ENCODE data around the gene HOXA13.

HOXA13 gene

GRCh38 chr7:27153526-27153925 is 46.4 kb downstream of the HOXA13 start:
- Histone ChIP-seq H3K27ac (ENCODE audit: insufficient read depth in 1 of 2, low read depth in 1 of 2, low read length in 2 of 2, poor library complexity in 1 of 2, severe bottlenecking in 2 of 2) (peak overlapping the region; percentile 75 to 96), H3K4me3 (ENCODE audit: control insufficient read depth in 1 of 7, extremely low read depth in 1 of 7, insufficient read depth in 4 of 7, low read depth in 2 of 7, low read length in 6 of 7) (peak overlapping the region in 6 of 7 experiments; percentile 13 to 100 (median 92)), H3K36me3 (ENCODE audit: control insufficient read depth in 4 of 4, insufficient read depth in 4 of 4, low read length in 3 of 4) (peaks cover 0 to 32% (median 0%) of the 10 kb centered on the region in 4 experiments), H3K27me3 (replicated peaks in 2 of 5; ENCODE audit: control insufficient read depth in 4 of 5, insufficient read depth in 5 of 5, low read length in 4 of 5) (no peaks in the 10 kb centered on the region), H3K4me1 (ENCODE audit: control extremely low read depth in 1 of 4, control insufficient read depth in 4 of 4, insufficient read depth in 4 of 4, low read length in 3 of 4) (peaks cover 5 to 83% (median 76%) of the 10 kb centered on the region in 4 experiments), H3K9me3 (ENCODE audit: control extremely low read depth in 1 of 5, control insufficient read depth in 4 of 5, insufficient read depth in 2 of 5, low read depth in 1 of 5, low read length in 4 of 5) (no peaks in the 10 kb centered on the region)
- POLR2A ChIA-PET: interaction anchor here (0.9 to 1.6 kb wide), 2 partner anchors 13 to 16 kb away, joined by 3 to 5 read pairs; no protein-coding TSS in a partner anchor
- CTCF ChIA-PET: interaction anchor here (1.0 to 4.1 kb wide), 11 partner anchors 9 to 779 kb away, joined by 3 to 24 read pairs (median 4); partner anchors contain the start of gene HOXA9
- DNase-seq: peak in 1 of 3 donors; percentile 0
- WGBS (ENCODE audit: insufficient coverage): no CpG with 5 or more reads among the region's 3 CpGs

GRCh38 chr7:27152816-27153442 is 47.0 kb downstream of the HOXA13 start:
- Histone ChIP-seq H3K4me1 (ENCODE audit: control extremely low read depth in 1 of 4, control insufficient read depth in 4 of 4, insufficient read depth in 4 of 4, low read length in 3 of 4) (peaks cover 5 to 83% (median 76%) of the 10 kb centered on the region in 4 experiments), H3K27me3 (replicated peaks in 2 of 5; ENCODE audit: control insufficient read depth in 4 of 5, insufficient read depth in 5 of 5, low read length in 4 of 5) (no peaks in the 10 kb centered on the region), H3K27ac (ENCODE audit: insufficient read depth in 1 of 2, low read depth in 1 of 2, low read length in 2 of 2, poor library complexity in 1 of 2, severe bottlenecking in 2 of 2) (peak overlapping the region; percentile 75 to 96), H3K36me3 (ENCODE audit: control insufficient read depth in 4 of 4, insufficient read depth in 4 of 4, low read length in 3 of 4) (peaks cover 0 to 34% (median 0%) of the 10 kb centered on the region in 4 experiments), H3K4me3 (ENCODE audit: control insufficient read depth in 1 of 7, extremely low read depth in 1 of 7, insufficient read depth in 4 of 7, low read depth in 2 of 7, low read length in 6 of 7) (peak overlapping the region; percentile 76 to 100 (median 91)), H3K9me3 (ENCODE audit: control extremely low read depth in 1 of 5, control insufficient read depth in 4 of 5, insufficient read depth in 2 of 5, low read depth in 1 of 5, low read length in 4 of 5) (no peaks in the 10 kb centered on the region)
- ChIA-PET POLR2A (interaction anchor here (0.8 to 3.4 kb wide), 6 partner anchors 9 to 784 kb away, joined by 3 to 15 read pairs (median 3); no protein-coding TSS in a partner anchor), CTCF (interaction anchor here (0.8 to 4.1 kb wide), 16 partner anchors 9 to 1275 kb away, joined by 3 to 24 read pairs (median 4); partner anchors contain the start of gene HOXA9)
- peak in 1 of 3 donors; percentile 16 for DNase-seq
- whole genome bisulfite sequencing (ENCODE audit: insufficient coverage): 4% methylated on average over 7 of the region's 22 CpGs

DNA sequence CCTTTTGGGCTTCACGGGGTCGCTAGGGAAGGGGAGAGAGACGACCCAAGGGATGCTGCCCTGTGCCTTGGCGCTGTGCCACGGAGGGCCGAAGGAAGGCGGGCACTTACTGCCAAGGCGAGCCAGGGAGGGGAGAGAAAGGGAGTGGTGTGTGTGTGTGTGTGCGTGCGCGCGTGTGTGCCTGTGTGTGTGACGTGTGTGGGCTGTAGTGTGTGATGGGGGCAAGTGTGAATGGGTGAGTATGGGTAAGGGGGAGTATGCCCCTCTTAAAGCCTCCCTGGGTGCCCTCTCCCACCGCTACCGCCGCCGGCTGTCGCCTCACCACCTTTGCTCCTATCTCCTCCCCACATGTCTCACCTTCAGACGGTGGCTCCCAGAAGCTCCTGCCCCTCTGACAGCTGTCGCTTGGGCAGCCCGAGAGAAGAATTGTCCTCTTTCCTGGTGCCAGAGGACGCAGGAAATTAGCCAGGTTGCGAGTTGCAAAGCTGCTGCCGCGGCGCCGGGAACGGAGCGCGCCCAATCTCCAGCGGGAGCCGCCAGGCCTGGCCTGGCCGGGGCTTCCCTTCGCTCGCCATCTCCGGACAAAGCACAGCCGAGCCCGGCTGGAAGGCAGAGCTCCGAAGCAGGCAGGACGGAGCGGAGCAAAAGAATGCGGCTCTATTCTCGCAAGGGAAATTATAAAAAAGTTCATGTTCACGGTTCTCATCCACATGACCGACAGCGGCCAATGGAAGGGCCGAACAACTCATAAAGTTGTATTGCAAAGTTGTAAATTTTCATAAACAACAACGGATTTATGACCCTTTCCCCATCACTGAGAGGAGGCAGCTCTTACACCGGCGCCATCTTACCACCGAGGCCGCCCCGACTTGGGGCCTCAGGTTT is 47.7 kb downstream of the HOXA13 start, which contains the start of gene HOXA3:
Gene HOXA3, minus strand, starts transcription at position 653 of the 885 bp plus-strand sequence. CDS start 41,943 bp downstream, outside the sequence.
- POLR2A ChIA-PET: interaction anchor here (0.8 to 3.4 kb wide), 8 partner anchors 10 to 952 kb away, joined by 3 to 15 read pairs (median 3); partner anchors contain the start of gene HNRNPA2B1
- peak within 1 kb of the TSS; percentile 76 to 100 (median 91) for H3K4me3 ChIP-seq (ENCODE audit: control insufficient read depth in 1 of 7, extremely low read depth in 1 of 7, insufficient read depth in 4 of 7, low read depth in 2 of 7, low read length in 6 of 7)
- WGBS (ENCODE audit: insufficient coverage): under 1% methylated on average over 41 of the region's 53 CpGs
- H3K9me3 ChIP-seq (ENCODE audit: control extremely low read depth in 1 of 5, control insufficient read depth in 4 of 5, insufficient read depth in 2 of 5, low read depth in 1 of 5, low read length in 4 of 5): no peaks in the 10 kb centered on the region
- peaks cover 5 to 83% (median 75%) of the 10 kb centered on the region in 4 experiments for H3K4me1 ChIP-seq (ENCODE audit: control extremely low read depth in 1 of 4, control insufficient read depth in 4 of 4, insufficient read depth in 4 of 4, low read length in 3 of 4)
- H3K27ac ChIP-seq (ENCODE audit: insufficient read depth in 1 of 2, low read depth in 1 of 2, low read length in 2 of 2, poor library complexity in 1 of 2, severe bottlenecking in 2 of 2): peak within 1 kb of the TSS; percentile 75 to 96
- peaks cover 0 to 39% (median under 1%) of the 10 kb centered on the region in 4 experiments for H3K36me3 ChIP-seq (ENCODE audit: control insufficient read depth in 4 of 4, insufficient read depth in 4 of 4, low read length in 3 of 4)
- no peaks in the 10 kb centered on the region for H3K27me3 ChIP-seq (replicated peaks in 2 of 5; ENCODE audit: control insufficient read depth in 4 of 5, insufficient read depth in 5 of 5, low read length in 4 of 5)
- CTCF ChIA-PET: interaction anchor here (0.8 to 9.1 kb wide), 20 partner anchors 7 to 1275 kb away, joined by 3 to 87 read pairs (median 4); partner anchors contain the start of gene HOXA9
- DNase-seq: peak; percentile 88 to 96 (median 94)

- ChIA-PET POLR2A (interaction anchor here (1.1 to 3.4 kb wide), 5 partner anchors 11 to 951 kb away, joined by 3 to 15 read pairs (median 4); partner anchors contain the start of gene HNRNPA2B1), CTCF (interaction anchor here (0.7 to 9.1 kb wide), 20 partner anchors 8 to 786 kb away, joined by 3 to 87 read pairs (median 6); partner anchors contain the start of genes HOXA4 and HOXA9)
- 0% methylated on average over 22 of the region's 27 CpGs for WGBS (ENCODE audit: insufficient coverage)
- H3K9me3 ChIP-seq (ENCODE audit: control extremely low read depth in 1 of 5, control insufficient read depth in 4 of 5, insufficient read depth in 2 of 5, low read depth in 1 of 5, low read length in 4 of 5): peaks cover 0 to 2% (median 0%) of the 10 kb centered on the region in 5 experiments
- H3K27ac ChIP-seq (ENCODE audit: insufficient read depth in 1 of 2, low read depth in 1 of 2, low read length in 2 of 2, poor library complexity in 1 of 2, severe bottlenecking in 2 of 2): peak overlapping the region; percentile 75 to 96
- H3K36me3 ChIP-seq (ENCODE audit: control insufficient read depth in 4 of 4, insufficient read depth in 4 of 4, low read length in 3 of 4): peaks cover 0 to 46% (median 4%) of the 10 kb centered on the region in 4 experiments
- peak overlapping the region; percentile 76 to 100 (median 91) for H3K4me3 ChIP-seq (ENCODE audit: control insufficient read depth in 1 of 7, extremely low read depth in 1 of 7, insufficient read depth in 4 of 7, low read depth in 2 of 7, low read length in 6 of 7)
- peaks cover 5 to 86% (median 78%) of the 10 kb centered on the region in 4 experiments for H3K4me1 ChIP-seq (ENCODE audit: control extremely low read depth in 1 of 4, control insufficient read depth in 4 of 4, insufficient read depth in 4 of 4, low read length in 3 of 4)
- no peaks in the 10 kb centered on the region for H3K27me3 ChIP-seq (replicated peaks in 2 of 5; ENCODE audit: control insufficient read depth in 4 of 5, insufficient read depth in 5 of 5, low read length in 4 of 5)
- peak in 2 of 3 donors; percentile 65 to 80 for DNase-seq
These were observed 48.5 kb downstream of the HOXA13 start for GRCh38 chr7:27151341-27151930.

- peak overlapping the region; percentile 75 to 96 for H3K27ac ChIP-seq (ENCODE audit: insufficient read depth in 1 of 2, low read depth in 1 of 2, low read length in 2 of 2, poor library complexity in 1 of 2, severe bottlenecking in 2 of 2)
- peaks cover 0 to 2% (median 0%) of the 10 kb centered on the region in 5 experiments for H3K9me3 ChIP-seq (ENCODE audit: control extremely low read depth in 1 of 5, control insufficient read depth in 4 of 5, insufficient read depth in 2 of 5, low read depth in 1 of 5, low read length in 4 of 5)
- peak; percentile 83 to 91 (median 91) for DNase-seq
- POLR2A ChIA-PET: interaction anchor here (1.1 to 3.4 kb wide), 5 partner anchors 11 to 951 kb away, joined by 3 to 15 read pairs (median 4); partner anchors contain the start of gene HNRNPA2B1
- 0% methylated on average over 54 of the region's 58 CpGs for WGBS (ENCODE audit: insufficient coverage)
- H3K4me1 ChIP-seq (ENCODE audit: control extremely low read depth in 1 of 4, control insufficient read depth in 4 of 4, insufficient read depth in 4 of 4, low read length in 3 of 4): peaks cover 5 to 84% (median 80%) of the 10 kb centered on the region in 4 experiments
- no peaks in the 10 kb centered on the region for H3K27me3 ChIP-seq (replicated peaks in 2 of 5; ENCODE audit: control insufficient read depth in 4 of 5, insufficient read depth in 5 of 5, low read length in 4 of 5)
- peak overlapping the region; percentile 76 to 100 (median 91) for H3K4me3 ChIP-seq (ENCODE audit: control insufficient read depth in 1 of 7, extremely low read depth in 1 of 7, insufficient read depth in 4 of 7, low read depth in 2 of 7, low read length in 6 of 7)
- H3K36me3 ChIP-seq (ENCODE audit: control insufficient read depth in 4 of 4, insufficient read depth in 4 of 4, low read length in 3 of 4): peaks cover 0 to 53% (median 7%) of the 10 kb centered on the region in 4 experiments
- CTCF ChIA-PET: interaction anchor here (0.7 to 9.1 kb wide), 24 partner anchors 9 to 1258 kb away, joined by 3 to 87 read pairs (median 6); partner anchors contain the start of genes HOXA4 and HOXA9
These were observed 49.1 kb downstream of the HOXA13 start for GRCh38 chr7:27150568-27151340.

Measured in common myeloid progenitor, CD34-positive (primary cell).